H54 (cell line): Measurements from ENCODE around the gene HMGN1.
"Not testable (repeated sequence)": the region's sequence is repeated elsewhere in the genome, so short reads cannot be mapped to it uniquely, and the experiment has no call there.

Source experiments
- DNase-seq: peaks from one replicate; pipeline ENCODE4 v3.0.0; 2011; ENCODE audit warnings: low spot score, mixed read lengths; ENCODE audit not compliant: insufficient read length
- FAIRE-seq: peaks from 3 replicates; lab custom pipeline; 2011; peaks lifted over from hg19 to GRCh38; lab: Jason Lieb, UNC
- POLR2A ChIP-seq: IDR thresholded peaks from 2 replicates; pipeline ENCODE4 v1.6.1; 2011; ENCODE audit warnings: low read depth, mild to moderate bottlenecking, low read length

The HMGN1 gene

GRCh38 chr21:39381009-39381408 lies 32.1 kb upstream of the HMGN1 start:
- no peak for FAIRE-seq

GRCh38 chr21:39379986-39380891 lies 31.4 kb upstream of the HMGN1 start:
- peak; percentile 98 for DNase-seq
- no peak for FAIRE-seq
- peak; percentile 56; the same call in 1 of the 2 replicates for TF ChIP-seq POLR2A

More at GRCh38 chr21:39381009-39381408, 32.1 kb upstream of the HMGN1 start:
- no peak for DNase-seq
- no peak for TF ChIP-seq POLR2A

- FAIRE-seq (no peak), DNase-seq (no peak)
- TF ChIP-seq POLR2A: no peak
These were observed 28.7 kb upstream of the HMGN1 start for GRCh38 chr21:39377444-39378050.

- DNase-seq (no peak), FAIRE-seq (no peak)
- TF ChIP-seq POLR2A: no peak
These were observed 26.6 kb upstream of the HMGN1 start for GRCh38 chr21:39375446-39375845.

GRCh38 chr21:39374046-39374445 lies 25.2 kb upstream of the HMGN1 start:
- FAIRE-seq: no peak
- no peak for DNase-seq
- no peak for TF ChIP-seq POLR2A

- no peak for DNase-seq
- TF ChIP-seq POLR2A: no peak
- FAIRE-seq: no peak
These were observed 24.7 kb upstream of the HMGN1 start for GRCh38 chr21:39373634-39374033.

GRCh38 chr21:39369896-39370288 lies 21.0 kb upstream of the HMGN1 start:
- FAIRE-seq, DNase-seq: not testable (repeated sequence)

- DNase-seq (no peak), FAIRE-seq (no peak)
- no peak for TF ChIP-seq POLR2A
These were observed 18.9 kb upstream of the HMGN1 start for GRCh38 chr21:39367783-39368182.

GRCh38 chr21:39366563-39366962 lies 17.7 kb upstream of the HMGN1 start:
- FAIRE-seq (no peak), DNase-seq (no peak)
- TF ChIP-seq POLR2A: no peak

- no peak for TF ChIP-seq POLR2A
- DNase-seq (no peak), FAIRE-seq (no peak)
These were observed 16.1 kb upstream of the HMGN1 start for GRCh38 chr21:39364949-39365348.

- DNase-seq (no peak), FAIRE-seq (no peak)
- no peak for TF ChIP-seq POLR2A
These were observed 15.0 kb upstream of the HMGN1 start for GRCh38 chr21:39363607-39364555.

GRCh38 chr21:39362733-39363132 lies 13.8 kb upstream of the HMGN1 start:
- TF ChIP-seq POLR2A: no peak
- FAIRE-seq: no peak
- DNase-seq: no peak

- FAIRE-seq (no peak), DNase-seq (no peak)
- no peak for TF ChIP-seq POLR2A
These were observed 10.5 kb upstream of the HMGN1 start for GRCh38 chr21:39359382-39359781.

- FAIRE-seq: no peak
These were observed 4.4 kb upstream of the HMGN1 start for GRCh38 chr21:39353295-39353694.

More at GRCh38 chr21:39353295-39353694, 4.4 kb upstream of the HMGN1 start:
- no peak for DNase-seq
- no peak for TF ChIP-seq POLR2A
